GM23338 (cell line): Measurements from ENCODE around the gene CANT1.

ENCODE experiments used
- CTCF ChIP-seq, 2 experiments: fragments of 200-600 bp in 1 of 2; sonication (generic) in 1 of 2; conservative IDR thresholded peaks; 2 replicates each; pipeline versions ENCODE4 v1.5.1 to v1.6.1; 2016 to 2017; ENCODE audit warnings: antibody characterized with exemption in 2 of 2, low read depth in 2 of 2, mild to moderate bottlenecking in 2 of 2, moderate library complexity in 1 of 2
- ETS1 ChIP-seq: IDR thresholded peaks from 2 replicates; pipeline ENCODE4 v1.6.1; 2016; ENCODE audit warnings: antibody characterized with exemption
- EZH2 ChIP-seq: fragments of 200-600 bp; sonication (generic); IDR thresholded peaks from one replicate; pipeline ENCODE4 v1.8.0; 2017; ENCODE audit warnings: antibody characterized with exemption, mild to moderate bottlenecking, low read depth; ENCODE audit not compliant: unreplicated experiment
- EZH2phosphoT487 ChIP-seq: fragments of 200-600 bp; sonication (generic); IDR thresholded peaks from one replicate; pipeline ENCODE4 v1.8.1; 2018; ENCODE audit warnings: antibody characterized with exemption; ENCODE audit not compliant: unreplicated experiment
- POLR2AphosphoS5 ChIP-seq: IDR thresholded peaks from 2 replicates; pipeline ENCODE4 v1.6.1; 2016; ENCODE audit warnings: antibody characterized with exemption, low read depth
- REST ChIP-seq: IDR thresholded peaks from one replicate; pipeline ENCODE4 v1.6.1; 2018; ENCODE audit warnings: antibody characterized with exemption; ENCODE audit not compliant: unreplicated experiment
- ZNF331 ChIP-seq: fragments of 250-450 bp; sonication (Bioruptor Pico); IDR thresholded peaks from 2 replicates; pipeline ENCODE4 v1.5.0; 2020; ENCODE audit warnings: low read depth, mild to moderate bottlenecking, moderate library complexity
- ZNF462 ChIP-seq: fragments of 250-450 bp; sonication (Bioruptor Pico); IDR thresholded peaks from 2 replicates; pipeline ENCODE4 v1.5.0; 2020; ENCODE audit warnings: mild to moderate bottlenecking, moderate library complexity

GRCh38 chr17:79008666-79009387, 737 bp downstream of the CANT1 start:
- TF ChIP-seq CTCF (conservative IDR thresholded peaks at IDR 0.05; ENCODE audit: low read depth in 2 of 2), result no peak
- no peak for TF ChIP-seq EZH2
- no peak for TF ChIP-seq ETS1
- TF ChIP-seq EZH2phosphoT487, result no peak
- no peak for TF ChIP-seq POLR2AphosphoS5
- TF ChIP-seq REST, result no peak
- TF ChIP-seq ZNF331 (CRISPR knock-in tag), result no peak
- TF ChIP-seq ZNF462 (CRISPR knock-in tag), result no peak
